OCI-LY3 (cell line): ENCODE data around the gene ANKRD28.

Experiments
- H2AFZ ChIP-seq: fragments of 200-600, 300-600 bp; shearing (Covaris generic); 2 replicates; pipeline ENCODE4 v1.6.0; 2014; ENCODE audit warnings: antibody characterized with exemption, low read depth, low read length
- H3K27ac ChIP-seq: fragments of 200-600, 300-600 bp; sonication (generic); 2 replicates; pipeline ENCODE4 v1.5.1; 2014; ENCODE audit warnings: mild to moderate bottlenecking, low read length, moderate library complexity, mixed read lengths
- H3K27me3 ChIP-seq: fragments of 200-600, 300-600 bp; sonication (generic); 2 replicates; pipeline ENCODE4 v1.6.1; 2014; ENCODE audit warnings: low read depth, low read length, mixed read lengths
- H3K36me3 ChIP-seq: fragments of 200-600, 300-600 bp; sonication (generic); replicated peaks from 2 replicates; pipeline ENCODE3; 2014; ENCODE audit warnings: low read depth, low read length, mixed read lengths
- H3K4me1 ChIP-seq: fragments of 300-600, 200-600 bp; sonication (generic); 2 replicates; pipeline ENCODE4 v1.6.1; 2014; ENCODE audit warnings: low read length, mixed read lengths
- H3K4me2 ChIP-seq: fragments of 200-600, 300-600 bp; sonication (generic); 2 replicates; pipeline ENCODE4 v1.6.1; 2014; ENCODE audit warnings: low read length, mixed read lengths
- H3K4me3 ChIP-seq: fragments of 300-600, 200-600 bp; sonication (generic); 2 replicates; pipeline ENCODE4 v1.5.1; 2014; ENCODE audit warnings: antibody characterized with exemption, mild to moderate bottlenecking, low read length, moderate library complexity
- H3K79me2 ChIP-seq: fragments of 300-600, 200-600 bp; shearing (Covaris generic); 2 replicates; pipeline ENCODE4 v1.6.1; 2014; ENCODE audit warnings: mild to moderate bottlenecking, low read length, mixed read lengths
- H3K9ac ChIP-seq: fragments of 300-600, 200-600 bp; shearing (Covaris generic); 2 replicates; pipeline ENCODE4 v1.6.0; 2014; ENCODE audit warnings: mild to moderate bottlenecking, low read length, moderate library complexity
- H3K9me3 ChIP-seq: fragments of 200-600, 300-600 bp; shearing (Covaris generic); 2 replicates; pipeline ENCODE4 v1.6.1; 2014; ENCODE audit warnings: low read length, mixed read lengths; ENCODE audit not compliant: insufficient read depth
- H4K20me1 ChIP-seq: fragments of 200-600, 300-600 bp; sonication (generic); 2 replicates; pipeline ENCODE4 v1.6.1; 2016; ENCODE audit warnings: low read length, mixed read lengths; ENCODE audit not compliant: insufficient read depth
- EZH2phosphoT487 ChIP-seq: fragments of 200-600 bp; shearing (Covaris generic); IDR thresholded peaks from 2 replicates; pipeline ENCODE4 v1.6.1; 2018; ENCODE audit warnings: antibody characterized with exemption, mixed run types, low read depth
- TF ChIP-seq, protein P1 (sequence below): fragments of 200-600, 300-600 bp; sonication (generic); IDR thresholded peaks from 2 replicates; pipeline ENCODE4 v1.5.1; 2014; ENCODE audit warnings: antibody characterized with exemption, low read length, low read depth

Gene ANKRD28

GRCh38 chr3:15690748-15691147 is 107.0 kb downstream of the ANKRD28 start:
- no peak overlapping the region for H3K27ac ChIP-seq

DNA sequence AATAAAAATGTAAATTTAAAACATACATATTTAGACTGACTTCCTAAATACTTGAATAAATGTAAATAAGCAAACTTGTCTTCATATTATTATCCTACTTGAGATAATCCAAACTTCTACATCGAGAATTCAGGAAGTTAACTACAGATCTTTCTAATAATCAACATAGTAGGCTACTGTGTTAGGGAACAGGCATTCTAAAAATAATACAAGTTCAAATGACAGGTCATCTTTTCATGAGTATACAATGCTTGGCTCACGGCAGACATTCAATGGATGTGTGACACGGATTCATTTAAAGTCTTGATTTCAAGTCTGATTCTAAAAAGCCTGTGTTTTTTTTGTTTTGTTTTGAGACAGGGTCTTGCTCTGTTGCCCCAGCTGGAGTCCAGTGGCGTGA is 107.5 kb downstream of the ANKRD28 start:
- TF ChIP-seq EZH2phosphoT487, result no peak
- no peak overlapping the region for H3K4me3 ChIP-seq
- peaks cover 18% of the 10 kb centered on the region for H3K36me3 ChIP-seq

More at GRCh38 chr3:15690748-15691147, 107.0 kb downstream of the ANKRD28 start:
- Histone ChIP-seq H3K4me3 (no peak overlapping the region), H3K9ac (no peak overlapping the region), H3K9me3 (no peaks in the 10 kb centered on the region), H3K4me1 (no peaks in the 10 kb centered on the region), H3K36me3 (peaks cover 14% of the 10 kb centered on the region), H3K27me3 (no peaks in the 10 kb centered on the region), H2AFZ (no peak overlapping the region), H3K79me2 (no peaks in the 10 kb centered on the region), H4K20me1 (no peaks in the 10 kb centered on the region), H3K4me2 (no peak overlapping the region)
- no peak for TF ChIP-seq EZH2phosphoT487
- TF ChIP-seq, protein P1, sequence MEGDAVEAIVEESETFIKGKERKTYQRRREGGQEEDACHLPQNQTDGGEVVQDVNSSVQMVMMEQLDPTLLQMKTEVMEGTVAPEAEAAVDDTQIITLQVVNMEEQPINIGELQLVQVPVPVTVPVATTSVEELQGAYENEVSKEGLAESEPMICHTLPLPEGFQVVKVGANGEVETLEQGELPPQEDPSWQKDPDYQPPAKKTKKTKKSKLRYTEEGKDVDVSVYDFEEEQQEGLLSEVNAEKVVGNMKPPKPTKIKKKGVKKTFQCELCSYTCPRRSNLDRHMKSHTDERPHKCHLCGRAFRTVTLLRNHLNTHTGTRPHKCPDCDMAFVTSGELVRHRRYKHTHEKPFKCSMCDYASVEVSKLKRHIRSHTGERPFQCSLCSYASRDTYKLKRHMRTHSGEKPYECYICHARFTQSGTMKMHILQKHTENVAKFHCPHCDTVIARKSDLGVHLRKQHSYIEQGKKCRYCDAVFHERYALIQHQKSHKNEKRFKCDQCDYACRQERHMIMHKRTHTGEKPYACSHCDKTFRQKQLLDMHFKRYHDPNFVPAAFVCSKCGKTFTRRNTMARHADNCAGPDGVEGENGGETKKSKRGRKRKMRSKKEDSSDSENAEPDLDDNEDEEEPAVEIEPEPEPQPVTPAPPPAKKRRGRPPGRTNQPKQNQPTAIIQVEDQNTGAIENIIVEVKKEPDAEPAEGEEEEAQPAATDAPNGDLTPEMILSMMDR, result no peak

GRCh38 chr3:15685927-15686326 is 111.9 kb downstream of the ANKRD28 start:
- no peaks in the 10 kb centered on the region for H4K20me1 ChIP-seq
- H3K27me3 ChIP-seq, result no peaks in the 10 kb centered on the region
- no peaks in the 10 kb centered on the region for H3K4me1 ChIP-seq
- H3K4me2 ChIP-seq, result no peak overlapping the region
- TF ChIP-seq, protein P1, result no peak
- TF ChIP-seq EZH2phosphoT487, result no peak
- H3K27ac ChIP-seq, result no peak overlapping the region
- peaks cover 29% of the 10 kb centered on the region for H3K36me3 ChIP-seq
- no peak overlapping the region for H2AFZ ChIP-seq
- H3K4me3 ChIP-seq, result no peak overlapping the region
- H3K9me3 ChIP-seq, result no peaks in the 10 kb centered on the region
- H3K9ac ChIP-seq, result no peak overlapping the region
- H3K79me2 ChIP-seq, result no peaks in the 10 kb centered on the region

More for the DNA sequence above, 107.5 kb downstream of the ANKRD28 start:
- no peaks in the 10 kb centered on the region for H3K4me1 ChIP-seq
- H3K9ac ChIP-seq, result no peak overlapping the region
- no peaks in the 10 kb centered on the region for H3K9me3 ChIP-seq
- H4K20me1 ChIP-seq, result no peaks in the 10 kb centered on the region
- H2AFZ ChIP-seq, result no peak overlapping the region
- no peak overlapping the region for H3K27ac ChIP-seq
- H3K27me3 ChIP-seq, result no peaks in the 10 kb centered on the region
- H3K4me2 ChIP-seq, result no peak overlapping the region
- H3K79me2 ChIP-seq, result no peaks in the 10 kb centered on the region

DNA sequence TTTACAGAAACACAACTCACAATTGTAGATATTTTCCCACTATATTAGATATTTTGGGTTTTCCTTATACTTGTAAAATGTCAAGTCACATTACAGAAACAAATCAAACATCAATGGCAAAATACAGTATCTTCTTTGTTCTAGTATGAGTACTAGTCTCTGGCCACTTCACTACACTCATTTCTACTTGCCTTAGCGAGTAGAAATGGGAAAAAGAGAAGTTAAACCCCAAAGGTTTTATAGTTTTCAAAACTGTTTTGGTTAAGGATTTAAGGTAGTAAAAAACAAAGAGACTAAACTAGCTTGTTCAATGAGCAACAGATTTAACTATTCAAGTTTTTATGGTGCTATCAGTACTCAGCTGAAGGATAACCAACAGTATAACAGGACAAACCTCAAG is 114.5 kb downstream of the ANKRD28 start:
- no peak overlapping the region for H3K4me3 ChIP-seq
- H3K9me3 ChIP-seq, result no peaks in the 10 kb centered on the region
- H3K9ac ChIP-seq, result no peak overlapping the region
- H3K79me2 ChIP-seq, result no peaks in the 10 kb centered on the region
- H2AFZ ChIP-seq, result no peak overlapping the region
- H3K4me1 ChIP-seq, result no peaks in the 10 kb centered on the region
- no peak overlapping the region for H3K4me2 ChIP-seq
- H3K27ac ChIP-seq, result no peak overlapping the region
- H3K36me3 ChIP-seq, result peaks cover 17% of the 10 kb centered on the region
- no peaks in the 10 kb centered on the region for H3K27me3 ChIP-seq
- no peaks in the 10 kb centered on the region for H4K20me1 ChIP-seq
- no peak for TF ChIP-seq EZH2phosphoT487
- TF ChIP-seq, protein P1, result no peak
